Activated gamma-delta T cell treated with Interleukin-2 at 50 U/mL for 16 hours (primary cell): ENCODE data around the gene PEPD.

Source experiments
- DNase-seq: peaks from one replicate; pipeline ENCODE4 v3.0.0-alpha.2; 2020

Gene PEPD

GRCh38 chr19:33510462-33511194 is 11.0 kb downstream of the PEPD start:
- DNase-seq, result no peak

DNA sequence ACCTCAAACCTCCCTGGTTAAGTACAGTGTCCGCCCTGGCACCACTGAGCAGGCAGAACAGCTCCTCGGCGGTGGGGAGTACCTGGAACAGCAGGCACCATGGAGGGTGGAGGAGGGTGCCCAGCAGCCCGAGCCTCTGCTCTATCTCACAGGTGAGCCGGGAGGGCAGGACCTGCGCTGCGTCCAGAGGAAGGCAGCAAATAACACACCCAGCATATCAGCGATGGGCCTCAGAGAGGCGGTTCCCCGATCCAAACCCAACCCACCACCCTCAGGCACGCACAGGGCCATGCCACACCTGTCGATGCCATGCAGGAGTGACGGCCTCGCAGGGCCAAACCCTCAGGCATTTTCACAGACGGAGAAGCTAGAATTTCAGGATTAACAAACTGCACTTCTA is 11.8 kb downstream of the PEPD start:
- no peak for DNase-seq

DNA sequence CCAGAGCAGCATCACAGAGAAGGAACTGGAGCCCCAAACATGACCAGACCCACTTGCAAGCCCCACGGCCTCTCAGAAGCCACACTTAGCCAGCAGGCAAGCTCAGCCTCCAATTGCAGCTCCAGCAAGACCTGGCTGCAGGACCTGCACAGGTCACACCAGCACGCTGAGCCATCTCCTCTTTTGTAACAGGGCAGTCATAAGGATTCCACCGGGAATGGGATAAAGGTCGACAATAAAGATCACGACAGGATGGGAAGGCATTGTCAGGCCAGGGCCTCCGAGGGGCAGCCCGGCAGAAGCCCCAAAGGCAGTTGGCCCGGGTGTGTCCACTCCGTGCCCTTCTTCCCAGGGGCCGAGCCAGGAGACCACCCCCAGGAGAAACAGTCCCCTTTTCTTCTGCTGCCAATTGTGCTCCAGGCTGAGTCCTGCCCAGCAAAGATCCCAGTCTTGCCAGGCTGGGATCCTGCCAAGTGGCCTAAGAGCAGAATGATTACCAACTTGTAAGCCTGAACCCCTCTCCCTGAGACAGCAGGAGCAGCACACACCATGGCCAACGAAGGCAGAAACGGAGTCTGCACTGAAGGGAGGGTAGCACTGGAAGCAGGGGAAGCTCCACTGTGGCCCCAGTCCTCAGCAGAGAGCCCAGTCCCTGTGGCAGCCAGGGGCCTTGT is 12.5 kb downstream of the PEPD start:
- DNase-seq, result no peak

DNA sequence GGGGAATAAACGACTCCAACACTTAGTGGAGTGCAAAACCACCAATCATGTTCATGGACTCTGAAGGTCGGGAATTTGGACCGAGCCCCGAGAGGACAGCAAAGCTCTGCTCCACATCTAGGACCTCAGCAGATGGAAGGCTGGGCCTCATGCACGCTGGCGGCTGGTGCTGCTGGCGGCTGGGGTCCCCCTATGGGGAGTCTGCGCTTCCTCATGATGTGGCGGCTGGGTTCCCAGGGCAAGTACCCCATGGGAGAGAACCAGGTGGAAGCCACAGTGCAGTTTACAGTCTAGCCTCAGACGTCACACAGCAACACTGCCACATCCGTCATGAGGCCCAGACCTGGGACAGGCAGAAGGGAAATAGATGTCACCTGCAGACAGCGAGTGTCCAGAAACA is 13.2 kb downstream of the PEPD start:
- no peak for DNase-seq

DNA sequence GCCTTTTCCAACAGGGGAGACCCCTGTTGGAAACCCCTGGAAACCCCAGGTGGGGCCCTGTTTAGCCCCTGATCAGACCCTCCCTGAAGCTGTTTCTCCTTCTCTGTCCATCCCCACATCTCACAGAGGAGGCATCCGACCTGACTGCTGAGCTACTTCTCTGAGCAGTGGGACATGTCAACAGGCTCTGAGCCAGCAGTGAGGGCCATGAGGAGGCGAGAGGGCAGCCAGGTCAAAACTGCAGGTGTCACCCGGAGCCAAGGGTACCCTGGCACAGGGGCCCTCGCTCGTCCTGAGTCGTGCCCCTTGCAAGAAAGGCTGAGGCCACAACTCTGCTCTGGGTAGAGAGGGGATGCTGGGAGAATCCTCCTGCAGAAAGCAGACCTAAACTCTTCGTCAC is 13.6 kb downstream of the PEPD start:
- DNase-seq, result no peak

- DNase-seq, result no peak
These were observed 14.3 kb downstream of the PEPD start for GRCh38 chr19:33507021-33507956.

DNA sequence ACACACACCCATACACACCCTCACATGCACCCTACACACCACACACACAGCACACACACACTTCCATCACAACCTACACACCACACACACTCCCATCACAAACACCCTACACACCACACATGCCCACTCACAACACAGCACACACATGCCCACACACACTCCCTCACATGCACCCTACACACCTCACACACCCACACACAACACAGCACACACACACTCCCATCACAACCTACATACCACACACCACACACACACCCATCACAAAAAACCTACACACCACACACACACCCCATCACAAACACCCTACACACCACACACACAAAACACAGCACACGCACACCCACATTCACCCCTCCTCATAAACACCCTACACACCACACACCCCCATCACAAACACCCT is 15.1 kb downstream of the PEPD start:
- no peak for DNase-seq

DNA sequence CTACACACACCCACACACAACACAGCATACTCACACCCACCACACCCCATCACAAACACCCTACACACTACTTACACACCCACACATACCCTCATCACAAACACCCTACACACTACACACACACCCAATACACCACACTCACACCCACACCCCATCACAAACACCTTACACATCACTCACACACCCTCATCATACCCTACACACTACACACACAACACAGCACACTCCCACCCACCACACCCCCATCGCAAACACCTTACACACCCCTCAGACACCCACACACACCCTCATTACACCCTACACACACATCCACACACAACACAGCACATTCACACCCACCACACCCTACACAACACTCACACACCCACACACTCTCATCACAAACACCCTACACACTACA is 15.8 kb downstream of the PEPD start:
- no peak for DNase-seq

- DNase-seq, result no peak
These were observed 16.4 kb downstream of the PEPD start for GRCh38 chr19:33505148-33505547.

GRCh38 chr19:33504058-33504444 is 17.5 kb downstream of the PEPD start:
- DNase-seq, result no peak

- DNase-seq, result no peak
These were observed 18.0 kb downstream of the PEPD start for GRCh38 chr19:33503433-33504057.

DNA sequence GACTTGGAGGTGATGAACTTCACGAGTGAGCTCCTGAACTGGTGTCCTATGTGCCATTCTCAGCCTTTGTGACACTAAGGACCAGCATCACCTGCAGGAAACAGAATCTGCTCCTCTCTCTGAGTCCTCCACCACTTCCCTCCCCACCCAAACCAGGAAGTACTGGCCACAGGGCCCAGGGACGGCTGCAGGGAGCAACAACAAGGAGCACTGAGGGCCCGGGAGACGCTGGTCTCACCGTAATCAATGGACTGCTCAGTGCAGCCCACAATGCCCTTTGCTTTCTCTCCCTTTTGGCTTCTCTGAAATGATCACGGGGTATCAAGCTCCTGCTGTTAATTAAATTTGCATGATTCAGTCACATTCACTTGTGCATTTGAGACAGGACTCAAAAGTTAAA is 18.6 kb downstream of the PEPD start:
- no peak for DNase-seq

GRCh38 chr19:33502521-33502920 is 19.1 kb downstream of the PEPD start:
- no peak for DNase-seq

GRCh38 chr19:33501693-33502356 is 19.8 kb downstream of the PEPD start:
- DNase-seq, result no peak

DNA sequence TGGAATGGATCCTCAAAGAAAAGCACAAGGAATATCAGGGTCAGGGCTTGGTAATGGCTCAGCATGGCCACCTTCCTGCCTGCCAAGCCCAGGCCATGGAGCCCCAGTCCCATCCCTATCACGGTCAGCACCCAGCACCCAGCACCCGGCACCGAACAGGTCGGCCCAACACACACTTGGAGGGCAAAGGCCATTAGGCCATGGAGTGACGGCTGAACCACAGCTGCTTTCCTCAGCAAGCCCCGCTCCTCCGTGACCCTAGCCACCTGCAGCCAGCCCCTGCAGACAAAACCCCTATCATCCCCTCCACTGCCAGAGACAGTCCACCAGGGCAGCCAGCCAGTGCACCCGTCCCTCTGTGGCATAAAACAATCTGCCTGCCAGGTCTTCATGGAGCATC is 20.6 kb downstream of the PEPD start:
- DNase-seq, result no peak

DNA sequence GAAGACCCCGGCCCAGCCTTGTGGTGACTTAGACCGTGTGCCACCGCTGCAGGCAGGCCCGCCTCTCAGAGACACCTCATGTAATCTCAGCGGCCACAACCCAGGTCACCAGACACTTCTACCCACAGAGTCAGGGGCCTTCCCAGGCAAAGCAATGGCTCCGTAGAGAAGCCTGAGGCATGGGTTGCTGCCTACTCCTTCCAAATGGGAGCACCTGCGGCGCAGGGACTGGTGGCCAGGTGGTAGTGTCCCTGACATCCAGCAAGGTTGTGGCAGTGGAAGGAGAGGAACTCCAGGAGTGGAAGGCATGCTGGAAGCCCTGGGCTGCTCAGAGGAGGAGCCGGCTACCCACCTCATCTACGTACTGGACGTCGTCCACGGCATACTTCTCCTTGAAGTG is 21.0 kb downstream of the PEPD start:
- no peak for DNase-seq

DNA sequence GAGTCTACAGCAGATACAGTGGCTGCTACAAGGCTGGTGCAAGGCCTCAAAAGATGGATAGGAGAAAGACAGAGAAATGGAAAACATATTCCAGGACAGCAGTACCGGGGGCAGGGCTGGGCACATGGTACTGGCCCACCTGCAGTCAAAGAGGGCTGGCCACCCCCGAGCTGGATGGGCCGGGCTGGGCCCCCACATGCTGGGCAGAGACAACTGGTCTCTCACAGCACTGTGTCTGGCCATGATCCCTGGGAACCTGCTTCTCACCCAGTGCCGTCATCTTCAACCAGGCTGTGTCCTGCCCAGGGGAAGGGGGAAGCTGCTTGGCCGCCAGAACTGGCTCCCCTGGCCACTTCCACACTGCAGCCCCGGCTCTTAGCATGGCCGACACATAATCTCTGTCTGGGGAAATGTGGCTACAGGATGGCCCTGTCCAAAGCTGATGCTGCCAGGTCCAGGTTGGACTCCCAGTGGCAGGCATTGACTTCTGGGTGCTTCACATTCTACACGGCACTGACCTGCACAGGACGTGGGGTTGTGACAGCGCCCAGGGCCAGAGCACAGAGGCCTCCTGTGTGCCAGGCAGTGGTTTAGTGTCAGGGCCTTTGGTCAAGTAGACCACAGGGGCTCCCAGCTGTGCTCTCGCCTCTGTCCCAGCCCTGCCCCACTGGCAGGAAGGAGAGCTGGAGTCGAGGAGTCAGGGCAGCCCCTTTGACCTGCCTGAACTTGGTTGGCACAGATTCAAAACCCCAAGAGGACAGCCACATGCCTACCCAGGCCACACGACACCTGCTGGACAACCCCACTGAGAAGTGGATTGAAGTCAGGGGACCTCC is 21.7 kb downstream of the PEPD start:
- no peak for DNase-seq

DNA sequence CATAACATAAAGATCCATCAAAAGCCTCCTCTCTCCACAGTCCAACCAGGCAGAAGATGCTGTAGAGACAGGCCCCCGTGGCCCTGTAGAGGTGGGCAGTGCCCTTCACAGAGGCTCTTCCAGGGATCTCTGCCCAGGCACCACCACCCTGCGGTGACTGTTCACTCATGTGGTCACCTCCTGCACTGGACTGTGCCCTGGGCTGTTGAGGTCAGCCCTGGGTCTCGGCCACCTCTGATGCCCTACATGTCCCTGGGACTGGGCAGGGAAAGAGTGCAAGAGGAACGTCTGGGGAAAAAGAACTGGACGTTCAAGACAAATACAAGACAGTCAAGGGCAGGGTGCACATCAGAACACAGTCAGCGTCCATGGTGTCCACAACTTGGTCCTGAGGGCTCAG is 22.3 kb downstream of the PEPD start:
- no peak for DNase-seq

GRCh38 chr19:33498391-33499000 is 23.1 kb downstream of the PEPD start:
- DNase-seq, result no peak

- no peak for DNase-seq
These were observed 23.8 kb downstream of the PEPD start for GRCh38 chr19:33497778-33498175.

DNA sequence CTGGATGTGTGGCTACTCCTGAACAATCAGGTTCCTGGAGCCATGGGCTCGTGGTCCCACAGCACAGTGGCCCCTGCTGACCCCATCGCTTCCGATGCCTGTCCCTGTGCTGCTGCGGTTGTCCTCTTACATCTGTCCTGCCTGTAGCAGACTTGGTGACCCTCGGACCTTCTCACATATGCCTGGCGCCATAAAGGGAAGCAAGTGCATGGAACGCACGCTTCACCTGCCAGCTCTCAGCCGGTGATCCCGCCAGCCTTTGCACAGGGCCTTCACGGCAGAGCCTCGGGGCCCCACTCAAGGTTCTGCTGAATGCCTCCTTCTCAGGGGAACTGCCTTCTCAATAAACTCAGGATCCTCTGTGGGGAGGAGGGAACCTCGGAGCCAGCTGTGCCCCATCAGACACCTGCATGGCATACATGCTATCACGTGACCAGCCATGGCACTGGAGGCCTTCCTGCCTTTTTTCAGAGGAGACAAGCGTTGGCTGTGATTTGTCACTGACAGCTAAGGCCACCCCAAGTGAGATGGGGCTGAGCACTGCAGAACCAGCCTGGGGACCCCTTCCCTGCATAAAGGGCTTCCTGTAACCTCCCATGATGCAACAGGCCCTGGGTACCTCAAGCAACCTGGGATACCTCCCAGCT is 24.3 kb downstream of the PEPD start:
- DNase-seq, result no peak
